ENCODE measurements around the gene SLC35G3.
A peak's percentile ranks its signal among the peaks of the same experiment; 100 is the strongest.
"Not testable (repeated sequence)": the region's sequence is repeated elsewhere in the genome, so short reads cannot be mapped to it uniquely, and the experiment has no call there.

SLC35G3 gene

GRCh38 chr17:35194001-35194400, at the start of gene SLC35G3:
TSS of gene SLC35G3 (minus strand) at chr17:35194393. CDS start at chr17:35194307, 86 bp downstream.
- H3K9me3 ChIP-seq (ENCODE audit: insufficient read depth, low read length); H3K4me3 ChIP-seq (ENCODE audit: insufficient read depth, low read length, poor library complexity, severe bottlenecking); H3K36me3 ChIP-seq (ENCODE audit: low read length); H3K9me2 ChIP-seq (replicated peaks; ENCODE audit: insufficient read depth, low read length); H3K27me3 ChIP-seq (ENCODE audit: low read length); H3K9ac ChIP-seq (ENCODE audit: low read length); H3K4me2 ChIP-seq (ENCODE audit: low read depth, low read length, poor library complexity, severe bottlenecking); H2AFZ ChIP-seq (ENCODE audit: low read depth, low read length, severe bottlenecking); H3F3A ChIP-seq (ENCODE audit: insufficient read depth); H3K27ac ChIP-seq (ENCODE audit: low read depth, low read length); H4K20me1 ChIP-seq (ENCODE audit: low read depth, low read length); H3K79me2 ChIP-seq (ENCODE audit: insufficient read depth, low read length): not testable (repeated sequence)

- H3F3A ChIP-seq (ENCODE audit: insufficient read depth) = no peaks in the 10 kb centered on the region
- TF ChIP-seq CTCF (IDR thresholded peaks at IDR 0.05; ENCODE audit: insufficient read depth, low read length, poor library complexity, severe bottlenecking) = no peak
- no peak for TF ChIP-seq EZH2phosphoT487 (conservative IDR thresholded peaks at IDR 0.05; ENCODE audit: low read length)
- H3K4me3 ChIP-seq (ENCODE audit: insufficient read depth, low read length, poor library complexity, severe bottlenecking) = peak overlapping the region; percentile 91
- H3K36me3 ChIP-seq (ENCODE audit: low read length) = no peaks in the 10 kb centered on the region
- H3K79me2 ChIP-seq (ENCODE audit: insufficient read depth, low read length) = no peaks in the 10 kb centered on the region
- no peaks in the 10 kb centered on the region for H4K20me1 ChIP-seq (ENCODE audit: low read depth, low read length)
- H2AFZ ChIP-seq (ENCODE audit: low read depth, low read length, severe bottlenecking) = peak overlapping the region; percentile 95
- no peaks in the 10 kb centered on the region for H3K9me3 ChIP-seq (ENCODE audit: insufficient read depth, low read length)
- no peaks in the 10 kb centered on the region for H3K27me3 ChIP-seq (ENCODE audit: low read length)
- peak overlapping the region; percentile 71 for H3K9ac ChIP-seq (ENCODE audit: low read length)
- no peaks in the 10 kb centered on the region for H3K9me2 ChIP-seq (replicated peaks; ENCODE audit: insufficient read depth, low read length)
- peak overlapping the region; percentile 82 for H3K4me2 ChIP-seq (ENCODE audit: low read depth, low read length, poor library complexity, severe bottlenecking)
- no peak overlapping the region for H3K27ac ChIP-seq (ENCODE audit: low read depth, low read length)
Measured at GRCh38 chr17:35243561-35244340, 49.6 kb upstream of the SLC35G3 start.

- no peaks in the 10 kb centered on the region for H3K9me3 ChIP-seq (ENCODE audit: insufficient read depth, low read length)
- H2AFZ ChIP-seq (ENCODE audit: low read depth, low read length, severe bottlenecking) = peak within 1 kb of the TSS; percentile 95
- H4K20me1 ChIP-seq (ENCODE audit: low read depth, low read length) = no peaks in the 10 kb centered on the region
- H3K4me2 ChIP-seq (ENCODE audit: low read depth, low read length, poor library complexity, severe bottlenecking) = peak within 1 kb of the TSS; percentile 82
- H3F3A ChIP-seq (ENCODE audit: insufficient read depth) = no peaks in the 10 kb centered on the region
- H3K79me2 ChIP-seq (ENCODE audit: insufficient read depth, low read length) = no peaks in the 10 kb centered on the region
- H3K9me2 ChIP-seq (replicated peaks; ENCODE audit: insufficient read depth, low read length) = no peaks in the 10 kb centered on the region
- H3K4me3 ChIP-seq (ENCODE audit: insufficient read depth, low read length, poor library complexity, severe bottlenecking) = peak within 1 kb of the TSS; percentile 91
- no peaks in the 10 kb centered on the region for H3K27me3 ChIP-seq (ENCODE audit: low read length)
- TF ChIP-seq CTCF (IDR thresholded peaks at IDR 0.05; ENCODE audit: insufficient read depth, low read length, poor library complexity, severe bottlenecking) (no peak), EZH2phosphoT487 (conservative IDR thresholded peaks at IDR 0.05; ENCODE audit: low read length) (no peak)
- no peak within 1 kb of the TSS for H3K27ac ChIP-seq (ENCODE audit: low read depth, low read length)
- H3K9ac ChIP-seq (ENCODE audit: low read length) = peak within 1 kb of the TSS; percentile 71
- no peaks in the 10 kb centered on the region for H3K36me3 ChIP-seq (ENCODE audit: low read length)
Measured at GRCh38 chr17:35242805-35243560, 48.8 kb upstream of the SLC35G3 start, which contains the start of gene SLFN5. TSS of gene SLFN5 (plus strand) at chr17:35243072. CDS start at chr17:35258691, 15,619 bp downstream.
